B cell (primary cell): Measurements from ENCODE around the gene STK17A.

Experiments
- EZH2 ChIP-seq: IDR thresholded peaks from 2 replicates; pipeline ENCODE4 v1.6.1; 2012; ENCODE audit warnings: borderline replicate concordance, low read depth, mild to moderate bottlenecking, moderate library complexity, low read length; ENCODE audit not compliant: insufficient read depth, poor library complexity, severe bottlenecking
- TF ChIP-seq, protein P1 (sequence below): fragments of 200-600 bp; IDR thresholded peaks from one replicate; pipeline ENCODE4 v1.8.0; 2022; ENCODE audit warnings: antibody characterized with exemption, mild to moderate bottlenecking

DNA sequence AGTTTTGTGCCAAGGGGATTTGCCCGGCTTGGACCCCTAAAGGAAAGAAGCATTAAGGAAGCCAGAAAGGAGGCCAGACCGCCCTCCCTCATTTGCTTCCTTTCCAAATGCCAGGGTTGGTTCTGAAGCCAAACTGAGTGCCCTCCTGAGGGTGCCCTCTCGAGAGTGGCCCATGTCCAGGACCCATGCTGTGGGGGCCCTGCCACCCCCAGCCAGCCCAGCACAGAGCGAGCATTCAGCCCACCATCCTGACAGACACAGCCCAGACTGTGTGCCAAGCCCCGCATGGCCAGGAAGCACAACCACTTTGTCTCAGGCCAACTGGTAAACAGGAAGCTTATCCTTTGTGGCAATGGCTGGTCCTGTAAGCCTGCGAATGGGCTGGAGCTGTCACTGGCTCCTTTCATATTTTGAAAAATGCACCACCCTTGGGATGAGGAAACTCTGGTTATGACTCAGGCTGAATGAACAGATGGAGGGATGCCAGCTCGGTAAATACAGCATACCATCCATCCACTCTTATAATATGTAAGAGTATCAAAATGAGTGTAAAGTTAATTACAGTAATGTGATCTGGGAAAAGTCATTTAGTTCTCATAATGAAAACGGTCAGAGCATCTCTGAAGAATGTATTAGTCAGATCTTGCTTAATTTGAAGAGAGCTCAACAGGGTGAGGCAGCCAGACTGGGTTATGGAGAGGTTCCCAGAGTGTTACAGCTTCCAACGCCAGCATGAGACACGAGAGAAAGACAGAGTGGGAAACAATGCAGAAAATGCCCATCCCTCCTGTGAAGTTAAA, 65.0 kb downstream of the STK17A start:
- TF ChIP-seq, protein P1, sequence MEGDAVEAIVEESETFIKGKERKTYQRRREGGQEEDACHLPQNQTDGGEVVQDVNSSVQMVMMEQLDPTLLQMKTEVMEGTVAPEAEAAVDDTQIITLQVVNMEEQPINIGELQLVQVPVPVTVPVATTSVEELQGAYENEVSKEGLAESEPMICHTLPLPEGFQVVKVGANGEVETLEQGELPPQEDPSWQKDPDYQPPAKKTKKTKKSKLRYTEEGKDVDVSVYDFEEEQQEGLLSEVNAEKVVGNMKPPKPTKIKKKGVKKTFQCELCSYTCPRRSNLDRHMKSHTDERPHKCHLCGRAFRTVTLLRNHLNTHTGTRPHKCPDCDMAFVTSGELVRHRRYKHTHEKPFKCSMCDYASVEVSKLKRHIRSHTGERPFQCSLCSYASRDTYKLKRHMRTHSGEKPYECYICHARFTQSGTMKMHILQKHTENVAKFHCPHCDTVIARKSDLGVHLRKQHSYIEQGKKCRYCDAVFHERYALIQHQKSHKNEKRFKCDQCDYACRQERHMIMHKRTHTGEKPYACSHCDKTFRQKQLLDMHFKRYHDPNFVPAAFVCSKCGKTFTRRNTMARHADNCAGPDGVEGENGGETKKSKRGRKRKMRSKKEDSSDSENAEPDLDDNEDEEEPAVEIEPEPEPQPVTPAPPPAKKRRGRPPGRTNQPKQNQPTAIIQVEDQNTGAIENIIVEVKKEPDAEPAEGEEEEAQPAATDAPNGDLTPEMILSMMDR: no peak
- no peak for TF ChIP-seq EZH2
